Fibroblast of peridontal ligament (primary cell): ENCODE measurements around the gene SULT1A2.
"Not testable (repeated sequence)": the region's sequence is repeated elsewhere in the genome, so short reads cannot be mapped to it uniquely, and the experiment has no call there.

Experiments used
- DNase-seq: peaks from one replicate; pipeline ENCODE4 v3.0.0-alpha.2; 2010; ENCODE audit errors: extremely low read depth

Gene SULT1A2

GRCh38 chr16:28609631-28610594 is 13.1 kb upstream of the SULT1A2 start, which contains the start of gene SULT1A1:
Gene SULT1A1 (minus strand): TSS chr16:28610044. CDS start chr16:28608855, 1,189 bp downstream.
- DNase-seq: no peak

- not testable (repeated sequence) for DNase-seq
These were observed 12.2 kb upstream of the SULT1A2 start for GRCh38 chr16:28608867-28609596.

DNA sequence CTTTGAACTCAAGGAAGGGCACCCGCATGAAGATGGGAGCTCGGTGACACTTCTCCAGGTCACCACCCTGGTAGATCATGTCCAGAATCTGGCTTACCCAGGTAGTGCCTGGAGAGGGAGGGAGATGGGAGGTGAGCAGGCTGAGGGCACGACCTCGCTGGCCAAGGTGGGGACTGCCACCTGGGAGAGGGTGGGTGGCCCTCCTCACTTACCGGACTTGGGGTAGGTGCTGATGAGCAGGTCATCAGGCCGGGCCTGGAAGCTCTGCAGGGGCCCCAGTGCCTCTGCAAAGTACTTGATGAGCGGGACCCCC is 11.6 kb upstream of the SULT1A2 start:
- not testable (repeated sequence) for DNase-seq

- DNase-seq: not testable (repeated sequence)
These were observed 11.0 kb upstream of the SULT1A2 start for GRCh38 chr16:28607681-28608495.

DNA sequence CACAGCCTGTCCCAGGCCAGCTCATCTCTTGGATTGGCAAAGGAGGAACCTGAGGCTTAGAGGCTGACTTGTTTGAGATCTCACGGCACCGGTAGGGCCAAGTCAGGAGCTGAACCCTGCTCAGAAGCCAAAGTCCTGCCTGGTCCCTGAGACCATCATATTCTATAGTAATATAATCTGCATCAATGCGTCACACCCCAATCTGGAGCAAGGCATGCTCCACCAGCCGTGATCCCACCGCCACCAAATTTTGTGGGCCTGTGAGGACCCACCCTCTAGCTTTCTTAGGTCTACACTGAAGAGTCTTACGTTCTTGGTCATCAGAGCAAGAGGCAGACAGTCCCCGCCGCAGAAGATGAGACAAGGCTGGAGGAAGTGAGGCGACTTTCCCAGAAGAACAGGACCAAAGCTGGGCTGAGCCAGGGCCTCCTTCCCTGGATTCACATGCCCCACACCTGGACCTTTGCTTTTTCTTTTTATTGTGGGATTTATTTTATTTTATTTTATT is 10.3 kb upstream of the SULT1A2 start:
- no peak for DNase-seq

DNA sequence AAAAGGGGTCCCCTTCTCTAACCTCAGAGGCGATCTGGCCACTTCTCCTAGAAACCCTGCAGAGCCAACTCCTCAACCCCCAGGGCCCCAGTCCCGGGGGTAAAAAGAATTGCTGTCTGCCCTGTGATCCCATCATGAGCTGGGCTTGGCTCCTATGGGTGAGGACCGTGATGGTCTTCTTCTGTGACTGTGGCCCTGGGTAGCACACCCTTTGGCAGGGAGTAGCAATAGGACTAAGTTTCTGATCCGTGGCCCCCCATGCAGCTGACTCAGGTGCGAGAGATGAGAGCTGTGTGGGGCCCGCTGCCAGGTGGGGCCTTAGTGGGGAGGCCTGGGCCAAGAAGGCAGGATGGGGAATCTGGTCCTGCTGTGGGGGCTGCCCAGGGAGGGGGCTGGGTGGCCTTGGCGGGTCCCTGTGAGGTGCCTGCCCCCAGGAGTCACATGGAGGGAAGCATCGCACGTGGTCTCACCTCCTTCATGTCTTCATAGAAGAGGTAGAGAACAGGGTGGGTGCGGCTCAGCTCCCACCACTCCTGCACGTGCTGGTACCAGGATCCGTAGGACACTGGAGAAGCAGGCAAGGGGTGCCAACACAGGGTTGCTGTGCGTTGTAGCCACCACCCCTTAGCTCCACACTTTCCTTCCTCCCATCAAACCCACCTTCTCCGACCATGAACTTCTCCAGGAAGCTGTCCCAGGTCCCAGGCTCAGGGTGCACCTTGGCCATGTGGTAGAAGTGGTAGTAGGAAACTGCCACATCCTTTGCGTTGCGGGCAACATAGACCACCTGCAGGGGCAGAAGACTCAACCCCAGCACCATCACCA is 9.7 kb upstream of the SULT1A2 start:
- no peak for DNase-seq

DNA sequence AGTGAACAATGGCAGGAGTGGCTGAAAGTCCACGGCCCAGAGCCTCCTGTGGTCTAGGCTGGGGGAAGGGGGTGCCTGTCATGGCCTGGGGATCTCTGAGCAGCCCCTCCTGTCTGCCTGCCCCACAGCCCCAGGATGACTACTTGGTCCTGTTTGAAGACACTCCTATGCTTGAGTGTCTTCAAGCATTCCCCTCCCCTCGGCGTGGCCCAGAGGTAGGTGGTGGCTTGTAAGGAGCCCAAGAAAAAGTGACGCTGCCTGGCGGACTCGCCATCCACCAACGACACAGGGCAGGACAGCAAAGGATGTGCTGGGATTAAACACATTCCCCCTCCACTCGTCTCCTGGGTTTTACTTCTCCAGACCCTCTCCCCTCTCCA is 7.3 kb upstream of the SULT1A2 start:
- DNase-seq: no peak

GRCh38 chr16:28603381-28604185 is 6.7 kb upstream of the SULT1A2 start:
- DNase-seq: no peak

DNA sequence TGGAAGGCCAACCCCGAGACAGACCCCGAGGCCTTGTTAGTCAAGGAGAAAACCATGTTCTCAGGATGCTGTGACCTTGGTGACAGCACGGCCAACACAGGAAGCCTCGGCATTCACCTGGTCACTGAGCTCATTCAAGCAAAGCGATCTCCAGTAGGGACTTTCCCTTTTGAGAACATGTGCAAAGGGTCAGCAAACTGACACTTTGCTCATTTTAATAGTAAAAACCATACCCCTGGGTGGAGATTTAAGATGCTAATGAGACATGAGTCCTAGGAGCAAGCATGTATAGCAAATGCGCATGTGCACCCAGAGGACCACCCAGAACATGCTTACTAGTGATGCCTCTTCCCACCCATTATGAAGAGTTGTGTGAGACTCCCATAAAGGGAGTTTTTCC is 5.7 kb upstream of the SULT1A2 start:
- DNase-seq: no peak

- DNase-seq: not testable (repeated sequence)
These were observed 5.2 kb upstream of the SULT1A2 start for GRCh38 chr16:28602062-28602461.

GRCh38 chr16:28601589-28601988 is 4.7 kb upstream of the SULT1A2 start:
- DNase-seq: not testable (repeated sequence)

GRCh38 chr16:28600965-28601364 is 4.1 kb upstream of the SULT1A2 start:
- DNase-seq: not testable (repeated sequence)

DNA sequence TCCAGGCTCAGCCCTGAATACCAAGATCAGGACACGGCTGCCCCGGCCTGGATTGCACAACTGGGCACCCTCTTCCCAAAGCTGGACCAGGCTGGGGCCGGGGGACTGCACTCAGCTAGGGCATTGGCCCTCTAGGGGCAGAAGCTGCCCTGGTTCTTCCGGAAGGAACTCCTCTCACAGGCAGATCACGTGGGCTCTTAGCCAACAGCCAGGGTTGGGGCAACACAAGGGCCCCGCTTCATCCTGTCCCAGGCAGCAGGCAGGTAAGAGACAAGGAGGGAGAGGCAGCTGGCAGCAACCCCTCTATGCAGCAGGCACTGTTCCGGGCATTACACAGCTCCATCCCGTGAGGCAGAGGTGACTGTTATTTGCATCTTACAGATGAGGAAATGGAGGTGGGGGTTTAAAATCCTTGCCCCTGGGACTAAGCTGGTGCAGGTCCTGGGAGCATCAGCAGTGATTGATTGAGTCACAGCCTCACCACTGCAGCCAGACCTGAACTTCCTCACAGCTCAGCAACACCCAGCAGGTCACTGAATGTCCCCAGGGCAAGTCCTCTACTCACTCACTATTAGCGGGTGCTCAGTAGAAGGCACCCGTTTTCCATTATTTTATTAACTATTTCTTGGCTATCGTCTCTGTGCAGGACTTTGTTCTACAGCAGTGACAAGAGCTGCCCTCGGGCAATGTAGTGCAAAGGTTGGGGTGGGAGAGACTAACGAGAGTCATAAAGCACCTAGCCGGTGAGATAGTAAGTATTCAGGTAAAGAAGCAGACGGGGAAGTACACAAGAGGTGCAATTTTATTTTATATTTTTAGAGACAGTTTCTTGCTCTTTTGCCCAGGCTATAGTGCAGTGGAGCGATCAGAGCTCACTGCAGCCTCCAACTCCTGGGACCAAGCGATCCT is 2.8 kb upstream of the SULT1A2 start:
- DNase-seq: not testable (repeated sequence)

DNA sequence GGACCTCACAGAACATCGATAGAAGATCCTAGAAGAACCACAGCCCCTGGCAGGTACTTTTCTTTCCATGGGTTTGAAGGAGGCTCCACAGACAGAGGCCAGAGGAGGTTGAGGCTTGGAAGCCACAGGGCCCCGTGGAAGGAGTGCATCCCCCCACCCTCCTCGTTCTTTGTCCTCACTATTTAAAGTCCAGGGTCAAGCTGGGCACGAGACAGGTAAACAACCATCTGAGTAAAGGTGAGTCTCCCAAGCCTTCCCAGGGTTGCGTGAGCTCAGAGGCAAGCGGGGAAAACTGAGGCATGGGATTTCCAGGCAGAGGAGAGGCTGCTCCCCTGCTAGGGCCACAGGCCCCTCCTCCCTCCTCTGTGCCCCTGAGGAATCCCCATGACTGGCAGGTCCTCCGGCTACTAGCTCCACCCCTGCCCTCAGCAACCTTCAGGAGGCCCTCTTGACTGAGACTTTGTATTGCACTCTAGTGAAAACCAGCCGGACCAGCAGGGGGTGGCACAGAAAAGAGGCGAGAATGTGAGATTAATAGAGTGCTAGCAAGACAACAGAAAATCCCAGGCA is 927 bp upstream of the SULT1A2 start:
- DNase-seq: no peak

DNA sequence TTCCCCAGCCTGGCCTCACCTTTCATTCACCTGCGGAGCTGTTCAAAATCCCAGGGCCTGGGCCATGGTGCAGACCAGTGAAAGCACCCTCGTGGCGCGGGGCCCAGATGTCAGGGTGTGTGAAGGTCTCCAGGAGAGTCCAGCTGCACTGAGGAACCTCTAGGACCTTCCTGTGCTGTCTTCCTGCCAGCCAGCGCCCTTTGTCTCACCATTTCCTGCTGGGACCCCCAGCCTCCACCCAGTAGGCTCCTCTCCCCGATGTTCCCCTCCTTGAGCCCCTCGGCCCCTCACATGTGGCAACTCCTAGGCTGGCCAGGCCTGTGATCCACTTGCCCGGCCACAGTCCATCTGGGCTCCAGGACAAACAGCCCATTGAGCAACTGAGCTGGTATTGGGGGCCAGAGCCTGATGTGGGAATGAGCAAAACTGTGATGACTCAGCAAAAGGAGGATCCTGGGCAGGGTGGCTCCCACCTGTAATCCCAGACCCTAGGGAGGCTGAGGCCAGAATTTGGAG is 677 bp downstream of the SULT1A2 start:
- no peak for DNase-seq

DNA sequence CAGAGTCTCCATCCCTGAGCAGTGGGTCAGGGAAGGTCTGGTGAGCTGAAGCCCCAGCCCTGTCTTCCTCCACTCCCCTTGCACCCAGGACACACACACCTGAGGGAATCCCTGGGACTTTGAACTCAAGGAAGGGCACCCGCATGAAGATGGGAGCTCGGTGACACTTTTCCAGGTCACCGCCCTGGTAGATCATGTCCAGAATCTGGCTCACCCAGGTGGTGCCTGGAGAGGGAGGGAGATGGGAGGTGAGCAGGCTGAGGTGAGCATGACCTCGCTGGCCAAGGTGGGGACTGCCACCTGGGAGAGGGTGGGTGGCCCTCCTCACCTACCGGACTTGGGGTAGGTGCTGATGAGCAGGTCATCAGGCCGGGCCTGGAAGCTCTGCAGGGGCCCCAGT is 1.4 kb downstream of the SULT1A2 start:
- DNase-seq: not testable (repeated sequence)

DNA sequence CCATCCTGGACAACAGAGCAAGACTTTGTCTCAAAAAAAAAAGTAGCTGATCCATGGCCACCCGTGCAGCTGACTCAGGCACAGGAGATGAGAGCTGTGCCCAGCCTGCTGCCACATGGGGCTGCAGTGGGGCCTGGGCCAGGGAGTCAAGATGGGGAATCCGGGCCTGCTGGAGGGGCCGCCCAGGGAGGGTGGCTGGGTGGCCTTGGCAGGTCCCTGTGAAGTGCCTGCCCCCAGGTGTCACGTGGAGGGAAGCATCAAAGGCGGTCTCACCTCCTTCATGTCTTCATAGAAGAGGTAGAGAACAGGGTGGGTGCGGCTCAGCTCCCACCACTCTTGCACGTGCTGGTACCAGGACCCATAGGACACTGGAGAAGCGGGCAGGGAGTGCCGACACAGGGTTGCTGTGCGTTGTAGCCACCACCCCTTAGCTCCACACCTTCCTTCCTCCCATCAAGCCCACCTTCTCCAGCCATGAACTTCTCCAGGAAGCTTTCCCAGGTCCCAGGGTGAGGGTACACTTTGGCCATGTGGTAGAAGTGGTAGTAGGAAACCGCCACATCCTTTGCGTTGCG is 3.8 kb downstream of the SULT1A2 start:
- no peak for DNase-seq

DNA sequence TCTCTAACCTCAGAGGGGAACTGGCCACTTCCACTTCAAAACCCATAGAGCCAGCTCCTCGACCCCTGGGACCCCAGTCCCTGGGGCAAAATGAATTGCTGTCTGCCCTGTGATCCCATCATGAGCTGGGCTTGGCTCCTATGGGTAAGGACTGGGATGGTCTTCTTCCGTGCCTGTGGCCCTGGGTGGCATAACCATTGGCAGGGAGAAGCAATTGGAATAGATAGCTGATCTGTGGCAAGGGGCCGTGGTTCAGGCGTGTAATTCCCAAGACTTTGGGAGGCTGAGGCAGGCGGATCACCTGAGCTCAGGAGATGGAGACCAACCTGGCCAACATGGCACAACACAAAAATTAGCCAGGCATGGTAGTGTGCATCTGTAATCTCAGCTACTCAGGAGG is 4.3 kb downstream of the SULT1A2 start:
- DNase-seq: no peak
